HG03108 (cell line): ENCODE results near the gene CD44.

ENCODE experiments used
- ATAC-seq: cut with Tn5 transposase; IDR thresholded peaks from one replicate; pipeline ENCODE4 v1.9.1; 2021; ENCODE audit warnings: moderate library complexity; ENCODE audit not compliant: unreplicated experiment

Gene CD44

GRCh38 chr11:35136311-35136710 is 2.7 kb upstream of the CD44 start:
- no peak for ATAC-seq

GRCh38 chr11:35138058-35138457 is 913 bp upstream of the CD44 start:
- ATAC-seq, result no peak

DNA sequence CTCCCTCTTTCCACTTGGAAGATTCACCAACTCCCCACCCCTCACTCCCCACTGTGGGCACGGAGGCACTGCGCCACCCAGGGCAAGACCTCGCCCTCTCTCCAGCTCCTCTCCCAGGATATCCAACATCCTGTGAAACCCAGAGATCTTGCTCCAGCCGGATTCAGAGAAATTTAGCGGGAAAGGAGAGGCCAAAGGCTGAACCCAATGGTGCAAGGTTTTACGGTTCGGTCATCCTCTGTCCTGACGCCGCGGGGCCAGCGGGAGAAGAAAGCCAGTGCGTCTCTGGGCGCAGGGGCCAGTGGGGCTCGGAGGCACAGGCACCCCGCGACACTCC is 397 bp upstream of the CD44 start:
- ATAC-seq, result no peak

GRCh38 chr11:35139722-35140282 is 831 bp downstream of the CD44 start:
- ATAC-seq, result no peak

DNA sequence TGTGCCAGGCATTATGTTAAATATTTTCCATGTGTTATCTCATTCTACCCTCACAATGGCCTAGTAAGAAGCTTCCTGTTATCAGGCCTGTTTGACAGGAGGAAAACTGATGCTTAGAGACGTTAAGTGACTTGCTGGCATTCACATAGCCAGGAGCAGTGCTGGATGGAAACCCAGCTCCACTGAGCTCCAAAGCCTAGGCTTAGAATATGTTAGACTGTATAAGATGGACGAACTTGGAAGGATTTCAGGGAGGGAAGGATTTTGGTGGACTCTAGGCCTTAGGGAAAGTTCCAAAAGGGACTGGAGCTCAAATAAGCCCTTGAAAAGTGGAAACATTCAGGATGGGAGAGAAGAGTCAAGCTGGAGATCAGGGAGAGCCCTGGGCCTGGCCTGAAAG is 2.1 kb downstream of the CD44 start:
- ATAC-seq, result no peak

DNA sequence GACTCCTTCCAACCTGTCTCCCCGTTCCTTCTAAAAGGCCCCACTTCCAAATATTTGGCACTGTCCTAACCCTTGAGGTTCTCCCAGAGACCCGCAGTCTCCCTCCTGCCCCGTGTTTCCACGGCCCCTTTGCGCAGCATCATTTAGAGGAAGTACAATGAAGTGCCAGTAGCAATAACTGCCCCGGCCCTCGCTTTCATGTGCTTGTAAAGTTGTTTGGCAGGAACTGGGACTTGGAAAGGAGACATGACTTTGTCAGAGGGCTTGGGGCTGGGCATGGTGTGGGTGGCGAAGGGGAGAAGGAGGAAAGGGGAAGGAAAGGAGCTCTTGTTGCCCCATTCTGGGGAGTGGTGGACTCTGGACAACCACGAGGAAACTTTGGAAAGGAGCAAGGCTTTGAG is 2.6 kb downstream of the CD44 start:
- ATAC-seq, result no peak

GRCh38 chr11:35142481-35143075 is 3.6 kb downstream of the CD44 start:
- no peak for ATAC-seq

DNA sequence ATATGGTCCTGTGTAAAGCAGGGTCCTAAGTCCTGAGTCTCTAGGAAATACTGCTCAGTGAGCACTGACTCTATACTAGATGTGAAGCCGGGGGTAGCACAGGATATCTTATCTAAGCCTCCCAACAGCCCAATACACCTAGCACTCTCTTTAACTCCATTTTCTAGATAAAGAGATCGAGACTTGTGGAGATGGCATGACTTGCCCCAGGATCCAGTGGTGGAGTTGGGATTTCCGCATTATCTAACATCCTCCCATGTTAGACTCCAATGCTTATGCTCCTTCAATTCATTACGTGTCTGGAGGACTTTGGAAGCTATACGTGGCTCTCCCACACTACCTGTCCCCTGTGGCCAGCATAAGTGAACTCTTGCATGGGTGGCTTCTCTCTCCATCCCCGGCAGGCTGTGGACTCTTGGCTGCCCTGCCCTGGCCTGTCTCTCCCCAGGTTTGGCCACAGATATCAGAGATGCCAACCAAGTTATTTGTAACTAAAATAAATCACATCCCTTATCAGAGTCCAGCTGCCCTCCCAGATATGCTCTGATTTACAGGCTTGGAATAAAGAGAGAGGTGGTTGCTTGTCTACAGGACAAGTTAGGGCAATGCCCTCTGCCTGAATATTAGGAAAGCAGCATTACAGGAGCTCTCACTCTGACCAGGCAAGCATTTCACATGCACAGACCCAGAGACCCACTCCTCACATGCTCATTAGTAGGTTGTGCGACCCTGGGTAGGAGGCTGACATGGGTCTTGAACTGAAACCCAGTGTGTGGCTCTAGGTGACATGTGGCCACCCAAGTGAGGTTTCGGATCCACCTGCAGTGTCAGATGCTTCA is 4.5 kb downstream of the CD44 start:
- ATAC-seq, result no peak

- ATAC-seq, result peak; percentile 53
Observed at GRCh38 chr11:35144136-35144741, 5.3 kb downstream of the CD44 start.

DNA sequence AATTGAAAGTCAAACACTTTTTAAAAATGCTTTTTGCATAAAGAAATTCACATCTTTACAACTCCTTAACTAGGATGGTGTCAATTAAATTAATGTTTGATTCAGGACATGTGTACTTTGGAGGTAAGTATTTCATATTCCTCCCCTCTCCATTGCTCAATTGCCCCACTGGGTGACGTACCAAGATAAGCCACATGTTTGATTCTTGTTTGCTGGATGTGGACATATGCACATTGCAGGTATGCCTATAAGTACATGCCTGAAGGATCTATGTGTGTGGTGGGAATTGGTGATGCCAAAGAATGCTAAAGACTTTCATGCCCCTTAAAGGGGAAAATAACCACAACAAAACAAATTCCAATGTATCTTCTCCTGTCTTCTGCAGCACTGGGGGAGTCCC is 5.8 kb downstream of the CD44 start:
- ATAC-seq, result no peak

DNA sequence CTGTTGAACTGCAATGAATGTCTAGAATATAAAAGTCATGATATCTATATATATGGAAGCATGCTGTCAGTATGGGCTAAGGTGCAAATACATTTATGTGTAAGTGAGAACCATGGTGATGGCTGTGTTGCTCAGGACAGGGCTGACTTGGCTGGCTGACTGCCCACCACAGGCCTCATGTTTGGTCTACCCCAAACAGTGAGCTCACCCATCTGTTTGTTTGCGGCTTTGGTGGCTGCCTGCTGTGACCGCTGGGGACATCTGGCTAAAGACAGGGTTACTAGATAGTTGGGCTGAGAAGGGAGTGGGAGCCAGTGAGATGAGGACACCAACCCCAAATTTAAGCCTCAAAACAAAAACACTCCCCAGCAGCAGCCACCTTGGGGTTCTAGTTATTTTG is 6.3 kb downstream of the CD44 start:
- peak; percentile 43 for ATAC-seq

DNA sequence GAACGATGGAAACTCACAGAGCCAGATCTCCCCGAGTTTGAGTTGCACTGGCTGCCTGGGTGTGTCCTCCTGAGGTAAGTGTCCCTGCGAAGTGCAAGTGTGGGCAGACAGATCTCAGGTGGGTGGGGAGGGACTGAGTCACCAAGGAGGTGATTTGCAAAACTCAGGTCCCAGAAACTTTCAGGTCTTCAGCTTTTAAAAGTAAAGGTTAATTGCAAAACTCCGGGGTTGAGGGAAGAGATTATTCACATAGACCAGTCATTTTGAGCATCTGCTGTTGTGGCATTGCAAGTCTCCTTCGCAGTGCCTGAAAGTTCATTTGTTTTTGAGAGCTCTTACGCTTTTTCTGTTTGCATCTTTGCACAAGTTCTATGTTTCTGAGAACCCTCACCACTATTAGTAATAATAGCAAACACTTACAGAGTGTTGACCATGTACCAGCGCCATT is 7.1 kb downstream of the CD44 start:
- ATAC-seq, result peak; percentile 31

- ATAC-seq, result no peak
Observed at GRCh38 chr11:35146711-35147110, 7.7 kb downstream of the CD44 start.

GRCh38 chr11:35147235-35147634 is 8.3 kb downstream of the CD44 start:
- no peak for ATAC-seq

- no peak for ATAC-seq
Observed at GRCh38 chr11:35148163-35148837, 9.3 kb downstream of the CD44 start.

DNA sequence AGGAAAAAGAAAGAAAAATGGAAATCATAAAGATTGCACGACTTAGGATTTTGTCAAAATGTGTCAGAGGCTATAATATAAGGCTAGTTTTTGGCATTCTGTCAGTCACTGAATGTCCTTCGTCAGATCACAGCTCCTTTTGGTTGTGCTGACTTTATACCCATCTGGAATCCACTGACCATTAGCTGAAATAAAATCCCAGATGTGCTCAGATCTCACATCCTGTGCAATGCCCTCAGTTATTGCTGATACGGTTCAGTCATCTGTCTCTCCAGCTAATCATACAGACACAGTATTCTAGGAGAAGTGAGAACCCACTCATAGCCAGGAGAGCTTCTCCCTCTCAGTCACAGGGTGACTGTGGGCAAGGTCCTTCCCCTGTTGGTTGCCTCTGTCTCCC is 11.5 kb downstream of the CD44 start:
- no peak for ATAC-seq

GRCh38 chr11:35151241-35151640 is 12.3 kb downstream of the CD44 start:
- ATAC-seq, result no peak

GRCh38 chr11:35151683-35152280 is 12.8 kb downstream of the CD44 start:
- no peak for ATAC-seq

DNA sequence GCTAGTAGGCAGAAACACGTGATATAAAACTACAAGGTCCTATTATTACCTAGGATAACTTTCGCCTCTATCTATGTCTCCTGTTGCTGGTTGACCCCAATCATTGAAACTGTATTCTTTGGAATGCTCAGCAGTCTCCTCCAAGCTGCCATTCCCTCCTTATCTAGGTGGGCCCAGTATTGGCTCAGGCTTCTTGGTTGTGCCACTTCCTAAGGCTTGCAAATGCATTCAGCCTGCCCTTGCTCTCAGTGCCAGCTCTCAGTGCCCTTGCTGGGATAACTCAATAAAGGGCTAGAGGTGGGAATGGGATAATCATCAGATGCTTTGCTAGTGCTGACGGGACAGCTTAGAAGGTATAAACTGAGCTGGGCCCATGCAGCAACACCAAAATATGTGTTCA is 13.6 kb downstream of the CD44 start:
- ATAC-seq, result no peak

GRCh38 chr11:35153280-35153679 is 14.3 kb downstream of the CD44 start:
- ATAC-seq, result no peak

DNA sequence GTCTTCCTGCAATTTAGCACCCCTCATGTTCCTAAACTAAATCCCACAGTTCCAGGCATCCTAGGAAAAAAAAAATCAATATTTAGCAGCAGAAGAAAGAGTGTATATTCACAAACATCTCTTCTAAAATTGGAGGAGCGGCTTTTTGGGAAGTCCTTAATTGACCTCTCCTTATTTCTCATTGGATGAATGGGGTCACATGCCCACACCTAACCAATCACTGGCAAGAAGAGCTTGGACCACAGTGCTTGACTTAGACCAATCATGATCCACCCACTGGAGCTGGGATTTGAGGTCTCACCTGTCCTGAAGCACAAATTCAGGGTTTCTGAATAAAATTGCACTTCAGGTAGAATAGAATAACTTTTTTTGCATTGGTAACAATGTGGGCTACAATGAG is 16.0 kb downstream of the CD44 start:
- ATAC-seq, result no peak
